AG04449 (cell line): ENCODE results near the gene PPFIA1.

ENCODE experiments used
- CTCF ChIA-PET: fragments of 350-600 bp; formaldehyde crosslinking; extraction: SDS; loops from one replicate; lab custom pipeline; 2021; ENCODE audit warnings: antibody characterized with exemption; lab: Yijun Ruan, JAX
- POLR2A ChIA-PET: fragments of 400-600, 350-600 bp; formaldehyde crosslinking; extraction: SDS; loops from one replicate; lab custom pipeline; 2020; ENCODE audit warnings: antibody characterized with exemption, inconsistent platforms; lab: Yijun Ruan, JAX
- DNase-seq: peaks from one replicate; pipeline ENCODE4 v3.0.0-alpha.2; 2010; ENCODE audit warnings: low read depth, low spot score
- H3K4me3 ChIP-seq: 2 replicates; pipeline ENCODE4 v1.5.1; 2011; ENCODE audit warnings: low read depth, mild to moderate bottlenecking, control low read depth, low read length
- TF ChIP-seq, protein P1 (sequence below): IDR thresholded peaks from one replicate; pipeline ENCODE4 v1.5.1; 2011; ENCODE audit warnings: mild to moderate bottlenecking, moderate library complexity, low read length, control low read depth, inconsistent platforms; ENCODE audit not compliant: insufficient read depth; ENCODE audit errors: missing control alignments

The PPFIA1 gene

DNA sequence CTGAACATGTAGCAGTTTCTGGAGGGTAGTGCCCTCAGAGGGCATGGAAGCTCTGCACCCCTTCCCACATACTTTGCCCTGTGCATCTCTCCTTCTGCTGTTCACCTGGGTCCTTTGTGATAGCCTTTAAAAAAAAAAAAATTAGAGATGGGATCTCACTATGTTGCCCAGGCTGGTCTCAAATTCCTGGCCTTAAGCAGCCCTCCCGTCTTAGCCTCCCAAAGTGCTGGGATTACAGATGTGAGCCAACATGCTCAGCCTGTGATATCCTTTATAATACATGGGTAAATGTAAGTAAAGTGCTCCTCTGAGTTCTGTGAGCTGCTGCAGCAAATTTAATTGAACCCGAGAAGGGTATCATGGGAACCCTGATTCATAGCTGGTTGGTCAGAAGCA lies 33.7 kb downstream of the PPFIA1 start:
- H3K4me3 ChIP-seq: no peak overlapping the region
- CTCF ChIA-PET: no interaction called here
- POLR2A ChIA-PET: no interaction called here
- TF ChIP-seq, protein P1, sequence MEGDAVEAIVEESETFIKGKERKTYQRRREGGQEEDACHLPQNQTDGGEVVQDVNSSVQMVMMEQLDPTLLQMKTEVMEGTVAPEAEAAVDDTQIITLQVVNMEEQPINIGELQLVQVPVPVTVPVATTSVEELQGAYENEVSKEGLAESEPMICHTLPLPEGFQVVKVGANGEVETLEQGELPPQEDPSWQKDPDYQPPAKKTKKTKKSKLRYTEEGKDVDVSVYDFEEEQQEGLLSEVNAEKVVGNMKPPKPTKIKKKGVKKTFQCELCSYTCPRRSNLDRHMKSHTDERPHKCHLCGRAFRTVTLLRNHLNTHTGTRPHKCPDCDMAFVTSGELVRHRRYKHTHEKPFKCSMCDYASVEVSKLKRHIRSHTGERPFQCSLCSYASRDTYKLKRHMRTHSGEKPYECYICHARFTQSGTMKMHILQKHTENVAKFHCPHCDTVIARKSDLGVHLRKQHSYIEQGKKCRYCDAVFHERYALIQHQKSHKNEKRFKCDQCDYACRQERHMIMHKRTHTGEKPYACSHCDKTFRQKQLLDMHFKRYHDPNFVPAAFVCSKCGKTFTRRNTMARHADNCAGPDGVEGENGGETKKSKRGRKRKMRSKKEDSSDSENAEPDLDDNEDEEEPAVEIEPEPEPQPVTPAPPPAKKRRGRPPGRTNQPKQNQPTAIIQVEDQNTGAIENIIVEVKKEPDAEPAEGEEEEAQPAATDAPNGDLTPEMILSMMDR: no peak
- DNase-seq: no peak

DNA sequence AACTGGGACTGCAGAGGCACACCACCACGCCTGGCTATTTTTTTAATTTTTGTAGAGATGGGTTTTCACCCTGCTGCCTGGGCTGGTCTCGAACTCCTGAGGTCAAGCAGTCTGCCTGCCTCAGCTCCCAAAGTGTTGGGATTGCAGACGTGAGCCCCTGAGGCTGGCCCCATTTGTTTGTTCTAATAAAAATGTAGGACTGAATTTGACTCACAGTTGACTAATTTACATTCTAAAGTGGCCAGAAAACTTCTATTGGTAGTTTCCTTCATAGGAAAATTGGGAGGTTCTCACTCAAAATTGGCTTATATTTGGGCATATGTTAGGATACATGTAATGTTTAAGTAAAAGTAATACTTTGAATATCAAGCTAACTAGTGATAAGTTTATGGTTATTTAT lies 35.0 kb downstream of the PPFIA1 start:
- ChIA-PET CTCF (no interaction called here), POLR2A (no interaction called here)
- no peak overlapping the region for H3K4me3 ChIP-seq

DNA sequence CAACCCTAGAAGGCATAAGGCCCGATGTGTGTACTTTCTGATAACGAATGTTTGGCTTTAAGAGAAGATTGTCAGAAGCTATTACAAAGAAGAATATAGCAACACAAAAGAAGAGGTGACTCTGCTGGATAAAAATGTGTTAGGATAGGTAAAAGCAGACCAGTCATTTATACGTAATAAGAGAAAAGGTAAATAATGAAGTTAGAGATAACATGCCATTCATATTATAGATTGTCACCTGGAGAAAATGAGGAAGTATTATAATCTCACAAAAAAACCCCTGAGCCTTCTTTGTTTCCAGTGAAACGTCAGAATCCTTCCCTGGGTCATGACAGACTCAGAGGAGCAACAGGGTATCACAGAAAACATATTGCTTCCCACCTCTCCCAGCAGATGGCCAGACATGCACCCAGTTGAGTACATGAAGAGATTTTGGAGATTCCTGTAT lies 36.1 kb downstream of the PPFIA1 start:
- TF ChIP-seq, protein P1: no peak
- POLR2A ChIA-PET: no interaction called here
- no peak for DNase-seq
- CTCF ChIA-PET: no interaction called here
- H3K4me3 ChIP-seq: no peak overlapping the region

More for the DNA sequence above, 35.0 kb downstream of the PPFIA1 start:
- DNase-seq: no peak
- TF ChIP-seq, protein P1: no peak

DNA sequence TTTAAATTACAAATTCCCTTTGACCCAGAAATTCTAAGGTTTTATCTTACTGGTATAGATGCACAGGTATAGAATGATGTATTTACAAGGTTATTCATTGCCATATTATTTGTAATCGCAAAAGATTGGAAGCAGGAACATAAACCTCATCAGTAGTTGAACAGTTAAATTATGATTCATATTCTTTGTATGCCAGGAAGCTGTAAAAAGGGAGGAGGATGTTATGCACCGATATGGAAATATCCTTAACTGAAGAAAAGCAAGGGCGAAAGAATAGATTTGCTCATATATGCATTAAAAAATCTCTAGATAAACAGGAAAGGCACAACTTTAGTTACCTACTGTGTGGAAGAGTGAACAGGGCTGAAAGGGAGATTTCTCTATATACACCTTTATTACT lies 36.7 kb downstream of the PPFIA1 start:
- TF ChIP-seq, protein P1: no peak
- POLR2A ChIA-PET: no interaction called here
- H3K4me3 ChIP-seq: no peak overlapping the region
- CTCF ChIA-PET: no interaction called here
- DNase-seq: no peak

DNA sequence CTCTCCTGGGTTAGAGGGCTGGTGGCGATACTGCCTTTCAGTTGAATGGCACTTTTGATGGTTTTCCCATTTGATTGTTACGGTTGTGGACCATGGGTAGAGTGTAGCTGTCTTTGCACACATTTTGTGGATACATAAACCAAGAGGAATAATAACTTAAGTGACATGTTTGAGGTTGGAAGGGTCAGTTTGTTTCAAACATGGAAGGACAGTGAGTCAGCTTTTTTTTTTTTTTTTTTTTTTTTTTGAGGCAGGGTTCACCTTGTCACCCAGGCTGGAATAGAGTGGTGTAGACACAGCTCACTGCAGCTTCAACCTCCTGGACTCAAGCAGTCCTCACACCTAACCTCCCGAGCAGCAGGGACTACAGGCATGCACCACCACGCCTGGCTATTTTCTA lies 41.1 kb downstream of the PPFIA1 start:
- ChIA-PET POLR2A (no interaction called here), CTCF (interaction anchor here (1.0 kb wide), 1 partner anchor 10 kb away, joined by 3 read pairs; no protein-coding TSS in a partner anchor)
- TF ChIP-seq, protein P1: no peak
- no peak for DNase-seq
- H3K4me3 ChIP-seq: no peak overlapping the region

DNA sequence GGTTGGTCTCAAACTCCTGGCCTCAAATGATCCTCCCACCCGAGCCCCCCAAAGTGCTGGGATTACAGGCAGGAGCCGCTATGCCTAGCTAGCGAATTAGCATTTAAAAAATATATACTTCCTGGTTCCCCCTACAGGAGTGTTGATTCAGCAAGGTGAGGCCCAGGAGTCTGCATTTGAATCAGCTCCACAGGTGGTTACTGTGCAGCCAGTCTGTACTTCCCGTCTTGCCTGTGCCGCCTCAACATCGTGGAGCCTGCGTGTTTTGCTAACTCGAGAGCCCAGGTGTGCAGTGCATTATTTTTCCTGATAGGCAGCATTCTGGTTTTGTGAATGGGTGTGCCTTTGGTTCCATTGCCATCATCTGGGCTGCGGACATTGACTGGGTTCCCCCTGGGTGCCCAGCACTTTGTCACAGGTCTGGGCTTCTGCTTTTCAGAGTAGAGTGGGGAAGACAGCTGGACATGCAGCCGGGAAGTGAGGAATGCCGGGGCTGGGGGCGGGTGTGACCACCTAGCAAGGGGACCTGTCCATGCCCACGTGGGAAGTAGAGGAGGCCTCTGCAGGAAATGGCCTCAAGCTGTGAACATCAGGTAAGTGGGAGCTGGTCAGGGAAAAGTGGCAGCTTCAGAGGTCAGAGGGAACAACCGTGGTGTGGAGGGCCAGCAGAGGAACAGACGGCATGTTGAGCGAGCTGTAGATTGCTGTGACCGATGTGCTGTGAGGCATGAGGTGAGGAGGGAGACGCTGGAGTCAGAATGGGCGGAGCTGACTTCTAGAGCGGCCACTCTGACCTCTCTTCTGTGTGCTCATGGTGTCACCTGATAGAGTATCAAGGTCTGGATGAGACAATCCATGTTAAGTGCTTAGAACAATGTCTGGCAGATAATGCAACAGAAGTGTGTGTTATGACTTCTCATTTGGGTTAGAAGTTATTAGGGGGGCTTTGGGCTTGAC lies 42.2 kb downstream of the PPFIA1 start:
- DNase-seq: no peak
- POLR2A ChIA-PET: no interaction called here

More for the DNA sequence above, 42.2 kb downstream of the PPFIA1 start:
- no peak overlapping the region for H3K4me3 ChIP-seq
- TF ChIP-seq, protein P1: no peak
- CTCF ChIA-PET: interaction anchor here (1.0 kb wide), 1 partner anchor 11 kb away, joined by 3 read pairs; no protein-coding TSS in a partner anchor
